Adrenal gland (tissue), 12 donors: Measurements from ENCODE around the gene HHAT. TPM values are rescaled to one million over a fixed set of nuclear protein-coding genes. Genes with fewer than 3 reads are reported as not detected.

Experiments
- DNase-seq, 7 donors: peaks; one replicate each; pipeline ENCODE4 v3.0.0-alpha.2; 2019 to 2020
- H3K27ac ChIP-seq, 5 donors: fragments of 200-600 bp; sonication (generic) in 4 of 5; 1 replicate in 3 of 5; 2 replicates in 2 of 5; pipeline versions ENCODE4 v1.5.1 to v1.8.0; 2016 to 2020; ENCODE audit warnings: mild to moderate bottlenecking in 1 of 5
- H3K27me3 ChIP-seq: fragments of 200-600 bp; 2 replicates; pipeline ENCODE4 v1.8.0; 2021
- H3K36me3 ChIP-seq, 2 donors: fragments of 200-600 bp; replicated peaks in 1 of 2; 1 replicate in 1 of 2; 2 replicates in 1 of 2; pipeline versions ENCODE4 v1.5.1 to v1.8.0; 2018 to 2022
- H3K4me1 ChIP-seq, 2 donors: fragments of 200-600 bp; replicated peaks in 1 of 2; 1 replicate in 1 of 2; 2 replicates in 1 of 2; pipeline versions ENCODE4 v1.5.1 to v1.8.0; 2018 to 2021
- H3K4me3 ChIP-seq, 4 donors: fragments of 200-600 bp; sonication (generic) in 3 of 4; one replicate each; pipeline ENCODE4 v1.5.1; 2016 to 2018
- H3K9me3 ChIP-seq, 3 donors: fragments of 200-600 bp; sonication (generic) in 1 of 3; replicated peaks in 1 of 3; 1 replicate in 2 of 3; 2 replicates in 1 of 3; pipeline versions ENCODE4 v1.5.1 to v1.8.0; 2016 to 2021
- POLR2A ChIP-seq, 2 donors: fragments of 450-650 bp; IDR thresholded peaks; one replicate each; pipeline ENCODE4 v1.6.1; 2017; ENCODE audit warnings: antibody characterized with exemption in 2 of 2, mild to moderate bottlenecking in 2 of 2, moderate library complexity in 1 of 2
- WGBS, 4 donors: extraction: QIAGEN DNeasy Blood & Tissue Kit in 2 of 4; methylation state at CpG; one replicate each; pipeline versions ENCODE4 v1.1.5 to v1.1.7; 2013 to 2017; 5-methylcytosine and 5-hydroxymethylcytosine counted together
- intact Hi-C, 2 donors: fragments of 100-400 bp; cut with DNase I; formaldehyde crosslinking; loops; one replicate each; pipeline versions ENCODE4 v1.14.1 to v1.15.0; 2022 to 2023
- polyA plus RNA-seq, 3 donors: library from polyadenylated mRNA; stranded (reverse); fragments of 200-250 nt in 2 of 3; fragments of 350-450 nt in 1 of 3; fragmentation: Illumina TruSeq in 1 of 3; extraction: RNeasy Lipid Tissue Mini Kit (QIAGEN cat#74804) in 1 of 3; gene quantifications; one replicate each; pipeline ENCODE4 v1.2.3, GENCODE V29; 2013 to 2014
- total RNA-seq, 9 donors: library from RNA; depleted of rRNA in 4 of 9; stranded (reverse); fragments of >200 nt in 4 of 9; fragments of 120-200 nt in 1 of 9; fragmentation: NEBNext Ultra II Directional in 1 of 9; extraction: Animal tissue kit (Norgen Biotek cat#: 25700) in 1 of 9; gene quantifications; one replicate each; pipeline versions ENCODE4 v1.1.0 to v1.2.4, GENCODE V29; 2013 to 2023
- TF ChIP-seq, protein P1 (sequence below), 6 experiments: fragments of 450-650 bp in 4 of 6; fragments of 200-600 bp in 2 of 6; sonication (generic) in 1 of 6; IDR thresholded peaks; 1 replicate in 5 of 6; 2 replicates in 1 of 6; pipeline versions ENCODE4 v1.5.1 to v1.8.0; 2016 to 2021; ENCODE audit warnings: antibody characterized with exemption in 6 of 6, mild to moderate bottlenecking in 2 of 6, moderate library complexity in 1 of 6
- donor health status: healthy with polysubstance abuse.
- donor health status: Bipolar disorder and iron deficiency.
- donor health status: DM: yes; HTN: yes; CAD: no.
- donor health status: DM: no; HTN: no; CAD: no.
- donor health status: DM: no; HTN: no; CAD: no.
- donor health status: DM: yes; HTN: yes; CAD: no.

HHAT gene
- total and polyA plus RNA-seq, 12 donors: 3.1 to 26.7 (median 12.3) TPM

DNA sequence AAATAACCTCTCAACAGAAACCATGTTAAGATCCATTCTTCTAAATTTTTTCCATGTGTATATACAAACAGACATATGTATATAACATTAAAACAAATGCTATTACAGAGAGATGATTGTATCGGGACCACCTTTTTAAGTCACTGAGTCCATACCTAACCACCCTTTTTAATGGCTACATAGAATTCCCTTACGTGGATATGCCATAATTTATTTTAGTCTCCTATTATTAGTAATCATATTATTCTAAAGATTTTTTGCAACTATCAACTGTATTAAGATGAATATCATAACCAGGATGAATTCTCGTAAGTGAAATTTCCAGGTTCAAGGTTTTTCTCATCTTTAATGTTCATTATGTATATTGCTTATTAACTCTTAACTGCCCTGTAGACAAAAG is 259.7 kb downstream of the HHAT start:
- WGBS, 4 donors: 95 to 97% (median 95%) methylated on average over 3 of the region's 3 CpGs
- intact Hi-C loops: loop anchor here (10.0 kb wide), 2 partner anchors 366 to 546 kb away; partner anchors contain the start of gene KCNH1 (in 1 of the 2)
- TF ChIP-seq, protein P1, sequence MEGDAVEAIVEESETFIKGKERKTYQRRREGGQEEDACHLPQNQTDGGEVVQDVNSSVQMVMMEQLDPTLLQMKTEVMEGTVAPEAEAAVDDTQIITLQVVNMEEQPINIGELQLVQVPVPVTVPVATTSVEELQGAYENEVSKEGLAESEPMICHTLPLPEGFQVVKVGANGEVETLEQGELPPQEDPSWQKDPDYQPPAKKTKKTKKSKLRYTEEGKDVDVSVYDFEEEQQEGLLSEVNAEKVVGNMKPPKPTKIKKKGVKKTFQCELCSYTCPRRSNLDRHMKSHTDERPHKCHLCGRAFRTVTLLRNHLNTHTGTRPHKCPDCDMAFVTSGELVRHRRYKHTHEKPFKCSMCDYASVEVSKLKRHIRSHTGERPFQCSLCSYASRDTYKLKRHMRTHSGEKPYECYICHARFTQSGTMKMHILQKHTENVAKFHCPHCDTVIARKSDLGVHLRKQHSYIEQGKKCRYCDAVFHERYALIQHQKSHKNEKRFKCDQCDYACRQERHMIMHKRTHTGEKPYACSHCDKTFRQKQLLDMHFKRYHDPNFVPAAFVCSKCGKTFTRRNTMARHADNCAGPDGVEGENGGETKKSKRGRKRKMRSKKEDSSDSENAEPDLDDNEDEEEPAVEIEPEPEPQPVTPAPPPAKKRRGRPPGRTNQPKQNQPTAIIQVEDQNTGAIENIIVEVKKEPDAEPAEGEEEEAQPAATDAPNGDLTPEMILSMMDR (IDR thresholded peaks at IDR 0.05): no peak
- TF ChIP-seq POLR2A (IDR thresholded peaks at IDR 0.05): no peak

DNA sequence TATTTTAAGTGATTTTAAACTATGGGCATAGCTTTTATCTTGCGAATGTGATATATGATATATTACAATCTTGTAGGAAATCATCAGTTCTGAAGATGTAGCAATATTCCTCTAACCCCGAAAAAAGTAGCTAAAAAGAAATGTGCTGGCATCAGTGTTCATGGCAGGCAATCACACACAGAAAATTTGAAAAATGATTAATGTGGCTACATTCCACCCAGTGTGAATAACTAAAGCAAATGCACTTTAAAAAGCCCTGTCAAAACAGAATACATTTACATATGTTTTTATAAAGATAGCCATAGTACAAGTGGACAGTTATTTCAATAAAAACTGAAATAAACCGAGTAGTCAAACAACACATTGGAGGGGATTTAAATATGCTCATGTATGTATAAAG is 260.2 kb downstream of the HHAT start:
- H3K4me3 ChIP-seq: no peak overlapping the region
- no peak for DNase-seq
- H3K36me3 ChIP-seq: no peaks in the 10 kb centered on the region
- H3K27ac ChIP-seq: no peak overlapping the region
- 77 to 85% (median 81%) methylated on average over 3 of the region's 3 CpGs for WGBS, 4 donors
- intact Hi-C loops: loop anchor here (10.0 kb wide), 2 partner anchors 366 to 546 kb away; partner anchors contain the start of gene KCNH1 (in 1 of the 2)
- no peaks in the 10 kb centered on the region for H3K4me1 ChIP-seq
- TF ChIP-seq, protein P1 (IDR thresholded peaks at IDR 0.05): no peak
- TF ChIP-seq POLR2A (IDR thresholded peaks at IDR 0.05): no peak
- no peaks in the 10 kb centered on the region for H3K27me3 ChIP-seq
- H3K9me3 ChIP-seq: peaks cover 0 to 5% (median 0%) of the 10 kb centered on the region in 3 donors

More for the DNA sequence above, 259.7 kb downstream of the HHAT start:
- no peak for DNase-seq
- no peaks in the 10 kb centered on the region for H3K4me1 ChIP-seq
- H3K27ac ChIP-seq: no peak overlapping the region
- H3K9me3 ChIP-seq: no peaks in the 10 kb centered on the region
- no peaks in the 10 kb centered on the region for H3K27me3 ChIP-seq
- no peak overlapping the region for H3K4me3 ChIP-seq
- H3K36me3 ChIP-seq: no peaks in the 10 kb centered on the region

DNA sequence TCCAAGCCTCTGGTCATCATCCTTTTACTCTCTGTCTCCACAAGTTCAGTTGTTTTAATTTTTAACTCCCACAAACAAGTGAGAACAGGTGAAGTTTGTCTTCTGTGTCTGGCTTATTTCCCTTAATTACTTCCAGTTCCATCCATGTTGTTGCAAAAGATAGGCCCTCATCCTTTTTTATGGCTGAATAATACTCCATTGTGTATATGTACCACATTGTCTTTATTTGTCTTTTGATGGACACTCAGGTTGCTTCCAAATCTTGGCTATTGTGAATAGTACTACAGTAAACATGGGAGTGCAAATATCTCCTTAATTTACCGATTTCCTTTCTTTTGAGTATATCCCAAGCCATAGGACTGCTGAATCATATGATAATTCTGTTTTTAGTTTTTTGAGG is 262.5 kb downstream of the HHAT start:
- TF ChIP-seq, protein P1 (IDR thresholded peaks at IDR 0.05): no peak
- TF ChIP-seq POLR2A (IDR thresholded peaks at IDR 0.05): no peak
- intact Hi-C loops: no loop called here
- 94 to 100% (median 100%) methylated on average over 1 of the region's 1 CpG for WGBS, 4 donors
- no peaks in the 10 kb centered on the region for H3K36me3 ChIP-seq
- peaks cover 0 to 5% (median 0%) of the 10 kb centered on the region in 3 donors for H3K9me3 ChIP-seq
- no peaks in the 10 kb centered on the region for H3K27me3 ChIP-seq
- no peaks in the 10 kb centered on the region for H3K4me1 ChIP-seq
- H3K4me3 ChIP-seq: no peak overlapping the region
- no peak for DNase-seq
- no peak overlapping the region for H3K27ac ChIP-seq

DNA sequence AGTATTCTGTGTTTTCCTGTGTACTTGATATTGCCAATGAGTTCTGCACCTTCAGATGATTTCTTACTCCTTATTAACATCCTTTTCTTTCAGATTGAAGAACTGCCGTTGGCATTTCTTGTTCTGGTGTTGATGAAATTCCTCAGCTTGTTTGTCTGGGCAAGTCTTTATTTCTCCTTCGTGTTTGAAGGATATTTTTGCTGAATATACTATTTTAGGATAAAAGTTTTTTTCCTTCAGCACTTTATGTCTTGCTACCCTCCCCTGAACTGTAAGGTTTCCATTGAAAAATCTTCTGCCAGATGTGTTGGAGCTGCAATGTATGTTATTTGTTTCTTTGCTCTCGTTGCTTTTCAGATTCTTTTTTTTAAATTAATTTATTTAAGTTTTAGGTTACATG is 265.9 kb downstream of the HHAT start:
- no peak for DNase-seq
- 43 to 51% (median 48%) methylated on average over 3 of the region's 3 CpGs for WGBS, 4 donors
- Histone ChIP-seq H3K9me3 (peaks cover 0 to 5% (median 0%) of the 10 kb centered on the region in 3 donors), H3K27me3 (no peaks in the 10 kb centered on the region), H3K4me3 (no peak overlapping the region), H3K4me1 (no peaks in the 10 kb centered on the region), H3K27ac (no peak overlapping the region), H3K36me3 (no peaks in the 10 kb centered on the region)
- intact Hi-C loops: no loop called here
- TF ChIP-seq, protein P1 (IDR thresholded peaks at IDR 0.05): no peak
- TF ChIP-seq POLR2A (IDR thresholded peaks at IDR 0.05): no peak
